Activated CD4-positive, alpha-beta T cell treated with anti-CD3 and anti-CD28 coated beads, Interleukin-2, Interleukin-4, amounts not matched to agents 100 ng/mL and 50 ng/mL, durations not matched to agents 16 hours and 8 hours (primary cell): ENCODE results near the gene PPFIA4.
A peak's percentile ranks its signal among the peaks of the same experiment; 100 is the strongest.
"Not testable (repeated sequence)": the region's sequence is repeated elsewhere in the genome, so short reads cannot be mapped to it uniquely, and the experiment has no call there.

Source experiments
- DNase-seq: peaks from one replicate; pipeline ENCODE4 v3.0.0-alpha.2; 2020; ENCODE audit warnings: low spot score

Gene PPFIA4

GRCh38 chr1:203026031-203026665 lies at the start of gene PPFIA4:
Gene PPFIA4 (plus strand): TSS chr1:203026491. CDS start chr1:203039009, 12,518 bp downstream.
- DNase-seq = peak; percentile 86

GRCh38 chr1:202976633-202977032 lies 49.7 kb upstream of the PPFIA4 start:
- DNase-seq = no peak

DNA sequence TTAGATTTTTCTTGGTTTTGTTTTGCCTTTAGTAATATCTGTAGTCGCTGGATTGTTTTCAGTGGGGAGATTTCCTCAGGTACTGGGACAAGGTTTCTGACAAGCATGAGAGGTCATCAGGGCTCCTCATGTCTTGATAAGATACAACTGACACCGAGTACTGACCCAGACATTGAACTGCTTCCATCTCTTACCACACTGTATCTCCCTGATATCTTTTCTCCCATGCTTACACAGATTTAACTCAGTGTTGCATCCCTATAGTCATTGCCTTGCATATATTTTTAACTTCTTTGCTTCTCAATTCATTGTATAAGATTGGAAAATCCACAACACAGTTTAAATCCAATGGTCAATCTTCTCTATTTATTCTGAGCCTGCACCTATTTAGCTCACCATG lies 46.8 kb upstream of the PPFIA4 start:
- no peak for DNase-seq

GRCh38 chr1:202981939-202982338 lies 44.4 kb upstream of the PPFIA4 start:
- no peak for DNase-seq

DNA sequence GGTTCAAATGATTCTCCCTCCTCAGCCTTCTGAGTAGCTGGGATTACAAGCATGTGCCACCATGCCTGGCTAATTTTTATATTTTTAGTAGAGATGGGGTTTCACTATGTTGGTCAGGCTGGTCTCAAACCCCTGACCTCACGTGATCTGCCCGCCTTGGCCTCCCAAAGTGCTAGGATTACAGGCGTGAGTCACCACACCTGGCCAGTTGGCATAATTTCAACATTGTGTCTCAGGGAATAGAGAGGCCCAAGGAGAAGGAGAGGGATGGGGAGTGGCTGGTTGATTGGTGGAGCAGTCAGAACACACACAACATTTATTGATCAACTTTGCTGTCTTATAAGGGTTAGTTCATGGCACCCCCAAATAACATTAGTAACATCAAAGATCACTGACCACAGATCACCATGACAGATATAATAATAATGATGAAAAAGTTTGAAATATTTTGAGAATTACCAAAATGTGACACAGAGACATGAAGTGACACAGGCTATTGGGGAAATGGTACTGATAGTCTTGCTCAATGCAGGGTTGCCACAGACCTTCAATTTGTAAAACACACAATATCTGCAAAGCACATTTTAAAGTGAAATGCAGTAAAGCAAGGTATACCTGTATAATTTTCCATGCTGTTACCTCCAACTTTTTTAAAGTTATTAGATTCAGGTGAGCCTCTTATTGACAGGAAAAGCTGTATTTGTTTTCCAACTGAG lies 43.4 kb upstream of the PPFIA4 start:
- no peak for DNase-seq

- not testable (repeated sequence) for DNase-seq
Measured at GRCh38 chr1:202986120-202986519, 40.2 kb upstream of the PPFIA4 start.

- no peak for DNase-seq
Measured at GRCh38 chr1:202987255-202987654, 39.0 kb upstream of the PPFIA4 start.

GRCh38 chr1:202987922-202988583 lies 38.2 kb upstream of the PPFIA4 start:
- no peak for DNase-seq

DNA sequence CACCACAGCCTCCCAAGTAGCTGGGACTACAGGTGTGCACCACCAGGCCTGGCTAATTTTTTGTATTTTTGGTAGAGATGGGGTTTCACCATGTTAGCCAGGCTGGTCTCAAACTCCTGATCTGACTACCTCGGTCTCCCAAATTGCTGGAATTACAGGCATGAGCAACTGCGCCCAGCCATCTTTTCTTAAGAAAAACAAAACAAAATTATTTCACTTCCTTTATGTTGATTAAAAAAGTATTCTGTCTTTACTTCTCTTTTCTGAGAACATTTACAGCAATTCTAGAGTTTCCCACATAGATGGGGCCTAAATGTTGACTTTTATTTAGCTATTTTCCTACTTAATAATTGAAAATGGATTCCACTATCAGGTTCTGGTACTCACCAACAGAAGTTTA lies 36.4 kb upstream of the PPFIA4 start:
- no peak for DNase-seq

GRCh38 chr1:202991112-202991511 lies 35.2 kb upstream of the PPFIA4 start:
- DNase-seq = no peak

- DNase-seq = no peak
Measured at GRCh38 chr1:202994756-202995155, 31.5 kb upstream of the PPFIA4 start.

- peak; percentile 69 for DNase-seq
Measured at GRCh38 chr1:202998836-202999750, 27.2 kb upstream of the PPFIA4 start.

DNA sequence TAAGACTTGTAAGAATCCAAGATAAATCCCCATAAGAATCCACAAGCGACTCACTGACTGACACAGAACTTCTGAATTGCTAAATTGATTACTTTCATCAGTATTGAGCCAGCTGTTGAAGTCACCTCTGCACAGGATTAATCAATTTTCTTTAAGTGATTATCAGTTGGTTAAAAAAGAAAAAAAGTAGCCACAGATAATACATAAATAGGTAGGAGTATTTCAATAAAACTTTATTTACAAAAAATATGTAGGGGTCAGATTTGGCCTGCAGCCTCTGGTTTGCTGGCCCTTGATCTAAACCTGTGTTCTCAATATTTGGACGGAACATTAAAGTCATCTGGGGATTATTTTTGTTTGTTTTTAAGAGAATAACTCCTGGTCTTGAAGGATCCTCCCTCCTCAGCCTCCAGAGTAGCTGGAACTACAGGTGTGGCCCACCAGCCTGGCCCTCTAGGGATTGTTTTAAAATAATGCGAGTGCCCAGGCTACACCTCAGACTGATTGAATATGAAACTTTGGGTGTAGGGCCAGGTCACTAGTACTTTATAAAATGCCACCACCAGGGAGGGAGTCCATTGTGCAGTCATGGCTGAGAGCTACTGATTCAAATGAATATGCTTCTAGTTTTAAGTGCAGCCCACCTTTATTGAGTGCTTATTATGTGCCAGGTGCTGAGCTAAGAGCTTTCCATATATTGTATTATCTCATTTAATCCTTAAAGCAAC lies 25.9 kb upstream of the PPFIA4 start:
- no peak for DNase-seq

GRCh38 chr1:203001986-203002385 lies 24.3 kb upstream of the PPFIA4 start:
- DNase-seq = no peak

DNA sequence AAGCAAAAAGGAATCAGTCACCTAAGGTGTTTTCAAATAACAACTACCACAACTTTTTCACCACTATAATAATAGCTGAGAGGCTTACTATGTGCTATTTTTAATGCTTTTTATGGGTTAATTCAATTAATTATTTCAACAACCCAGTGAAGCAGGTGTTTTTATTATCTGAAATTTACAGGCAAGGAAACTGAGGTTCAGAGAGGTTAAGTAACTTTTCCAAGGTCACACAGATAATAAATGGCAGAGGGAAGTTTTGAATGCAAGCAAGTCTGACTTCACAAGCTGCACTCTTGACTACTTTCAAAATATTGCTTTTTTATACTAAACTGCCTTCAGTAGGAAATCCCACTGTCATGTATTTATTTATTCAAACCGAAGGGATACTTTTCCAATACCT lies 23.3 kb upstream of the PPFIA4 start:
- DNase-seq = no peak

DNA sequence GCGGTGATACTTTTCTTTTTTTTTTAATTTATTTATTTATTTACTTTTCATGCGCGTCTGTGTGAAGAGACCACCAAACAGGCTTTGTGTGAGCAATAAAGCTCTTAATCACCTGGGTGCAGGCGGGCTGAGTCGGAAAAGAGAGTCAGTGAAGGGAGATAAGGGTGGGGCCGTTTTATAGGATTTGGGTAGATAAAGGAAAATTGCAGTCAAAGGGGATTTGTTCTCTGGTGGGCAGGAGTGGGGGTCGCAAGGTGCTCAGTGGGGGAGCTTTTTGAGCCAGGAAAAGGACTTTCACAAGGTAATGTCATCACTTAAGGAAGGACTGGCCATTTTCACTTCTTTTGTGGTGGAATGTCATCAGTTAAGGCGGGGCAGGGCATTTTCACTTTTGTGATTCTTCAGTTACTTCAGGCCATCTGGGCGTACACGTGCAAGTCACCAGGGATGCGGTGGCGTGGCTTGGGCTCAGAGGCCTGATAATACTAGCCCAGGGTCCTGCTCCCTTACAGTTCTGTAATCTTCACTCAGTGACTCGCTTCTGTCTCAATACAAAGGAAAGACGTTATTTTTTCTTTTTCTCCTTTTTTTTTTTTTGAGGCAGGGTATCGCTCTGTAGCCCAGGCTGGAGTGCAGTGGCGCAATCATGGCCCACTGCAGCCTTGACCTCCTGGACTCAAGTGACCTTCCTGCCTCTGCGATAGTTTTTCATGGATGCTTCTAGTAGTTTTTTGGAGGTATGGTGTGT lies 20.7 kb upstream of the PPFIA4 start:
- DNase-seq = not testable (repeated sequence)

- DNase-seq = peak; percentile 98
Measured at GRCh38 chr1:203006948-203007871, 19.1 kb upstream of the PPFIA4 start, which contains the start of gene TMEM183A. Gene TMEM183A (plus strand): TSS chr1:203007374. CDS start chr1:203007466, 92 bp downstream.

DNA sequence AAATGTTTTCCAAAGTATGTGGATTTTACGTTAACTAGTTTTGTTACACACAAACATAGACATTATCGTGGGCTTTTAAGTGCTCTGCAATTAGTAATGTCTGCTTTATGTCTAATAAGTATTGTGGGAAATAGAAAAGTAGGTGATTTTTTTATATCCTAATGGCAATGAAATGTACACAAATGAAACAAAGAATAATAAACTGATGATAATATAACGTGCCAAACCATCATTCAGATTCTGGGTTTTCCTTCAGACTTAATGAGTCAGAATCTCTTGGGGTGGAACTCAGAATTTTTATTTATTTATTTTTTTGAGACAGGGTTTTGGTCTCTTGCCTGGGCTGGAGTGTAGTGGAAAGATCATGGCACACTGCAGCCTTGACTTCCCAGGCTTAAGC lies 17.1 kb upstream of the PPFIA4 start:
- no peak for DNase-seq

- no peak for DNase-seq
Measured at GRCh38 chr1:203011582-203011981, 14.7 kb upstream of the PPFIA4 start.
